T-helper 17 cell (primary cell): ENCODE measurements around the gene MFSD6. TPM values are rescaled to one million over a fixed set of nuclear protein-coding genes. Genes with fewer than 3 reads are reported as not detected.

Experiments
- ATAC-seq: fragments of 150-1000 bp; cut with Tn5 transposase; 2 replicates; pipeline ENCODE4 v1.10.0; 2021; ENCODE audit warnings: mild to moderate bottlenecking, moderate library complexity
- DNase-seq, 3 donors: peaks; one replicate each; pipeline versions ENCODE4 v3.0.0 to v3.0.0-alpha.2; 2020 to 2021
- H3K9me3 ChIP-seq: one replicate; pipeline ENCODE4 v1.7.0; 2013; ENCODE audit warnings: low read length, mild to moderate bottlenecking; ENCODE audit not compliant: control insufficient read depth, poor library complexity, severe bottlenecking
- H3K27ac Mint-ChIP-seq: one replicate; pipeline ENCODE4 v1.8.0; 2022; ENCODE audit warnings: mild to moderate bottlenecking, moderate library complexity, mixed read lengths
- H3K27me3 Mint-ChIP-seq: one replicate; pipeline ENCODE4 v1.8.0; 2022; ENCODE audit warnings: mixed read lengths
- H3K36me3 Mint-ChIP-seq: one replicate; pipeline ENCODE4 v1.8.0; 2022; ENCODE audit warnings: low read depth, mixed read lengths
- H3K4me1 Mint-ChIP-seq: one replicate; pipeline ENCODE4 v1.8.0; 2022; ENCODE audit warnings: mild to moderate bottlenecking, mixed read lengths
- H3K4me3 Mint-ChIP-seq: one replicate; pipeline ENCODE4 v1.8.0; 2022; ENCODE audit warnings: mild to moderate bottlenecking, moderate library complexity, mixed read lengths
- total RNA-seq, 4 donors: library from RNA in 2 of 4; stranded (reverse) in 2 of 4; gene quantifications; one replicate each; pipeline ENCODE4 v1.2.3 and lab custom pipeline; 2022 to 2026

MFSD6 gene
- total RNA-seq, 2 donors from 2014 or later, result 36.2 to 55.6 TPM

- H3K9me3 ChIP-seq, result no peaks in the 10 kb centered on the region
- Mint-ChIP-seq H3K36me3 (peaks cover 2% of the 10 kb centered on the region), H3K27me3 (no peaks in the 10 kb centered on the region), H3K4me1 (peaks cover 36% of the 10 kb centered on the region), H3K4me3 (no peak overlapping the region), H3K27ac (peak overlapping the region; percentile 47)
- DNase-seq (no peak), ATAC-seq (no peak)
Observed at GRCh38 chr2:190450363-190450762, 42.2 kb downstream of the MFSD6 start.

- H3K4me1 Mint-ChIP-seq, result peaks cover 33% of the 10 kb centered on the region
- H3K36me3 Mint-ChIP-seq, result peaks cover 5% of the 10 kb centered on the region
- ATAC-seq (no peak), DNase-seq (no peak)
- no peak overlapping the region for H3K4me3 Mint-ChIP-seq
- H3K9me3 ChIP-seq, result no peaks in the 10 kb centered on the region
- H3K27ac Mint-ChIP-seq, result peak overlapping the region; percentile 47
- H3K27me3 Mint-ChIP-seq, result no peaks in the 10 kb centered on the region
Observed at GRCh38 chr2:190451561-190452176, 43.5 kb downstream of the MFSD6 start.

- ATAC-seq (no peak), DNase-seq (no peak)
- Mint-ChIP-seq H3K4me1 (peaks cover 37% of the 10 kb centered on the region), H3K4me3 (no peak overlapping the region), H3K27me3 (no peaks in the 10 kb centered on the region), H3K36me3 (peaks cover 5% of the 10 kb centered on the region), H3K27ac (no peak overlapping the region)
- no peaks in the 10 kb centered on the region for H3K9me3 ChIP-seq
Observed at GRCh38 chr2:190452433-190452832, 44.3 kb downstream of the MFSD6 start.

- no peak overlapping the region for H3K27ac Mint-ChIP-seq
- peaks cover 43% of the 10 kb centered on the region for H3K4me1 Mint-ChIP-seq
- no peaks in the 10 kb centered on the region for H3K9me3 ChIP-seq
- ATAC-seq, result no peak
- DNase-seq, result no peak
- H3K27me3 Mint-ChIP-seq, result no peaks in the 10 kb centered on the region
- no peak overlapping the region for H3K4me3 Mint-ChIP-seq
- peaks cover 8% of the 10 kb centered on the region for H3K36me3 Mint-ChIP-seq
Observed at GRCh38 chr2:190454795-190455194, 46.6 kb downstream of the MFSD6 start.

DNA sequence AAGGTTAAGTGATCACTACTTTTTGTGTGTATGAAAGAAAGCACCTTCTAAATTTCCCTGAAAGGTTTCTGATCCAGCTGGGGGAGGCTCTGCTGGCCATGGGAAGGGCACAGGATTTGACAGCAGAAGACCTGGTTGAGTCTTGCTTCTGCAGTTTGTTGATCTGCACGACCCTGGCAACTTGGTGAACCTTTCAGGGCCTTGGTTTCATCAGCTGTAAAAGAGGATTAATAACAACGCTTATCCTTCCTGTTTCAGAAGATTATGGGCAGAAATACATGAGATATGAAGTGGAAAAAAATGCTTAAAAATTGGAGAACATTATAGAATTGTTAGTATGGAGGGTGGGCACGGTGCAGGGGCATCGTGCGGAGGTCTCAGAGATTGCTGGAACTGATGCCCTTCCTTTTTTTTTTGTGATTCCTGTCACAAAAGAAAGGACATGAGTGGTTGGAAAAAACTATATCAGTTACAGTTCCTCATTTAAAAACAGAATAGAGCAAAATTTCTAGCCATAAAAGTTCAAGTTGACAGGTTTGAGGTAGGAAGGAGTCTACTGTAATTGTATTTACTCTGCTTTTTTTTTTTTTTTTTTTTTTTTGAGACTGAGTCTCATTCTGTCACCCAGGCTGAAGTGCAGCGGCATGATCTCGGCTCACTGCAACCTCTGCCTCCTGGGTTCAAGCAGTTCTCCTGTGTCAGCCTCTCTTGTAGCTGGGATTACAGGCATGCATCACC lies 47.4 kb downstream of the MFSD6 start:
- ATAC-seq (no peak), DNase-seq (no peak)
- H3K36me3 Mint-ChIP-seq, result peaks cover 9% of the 10 kb centered on the region
- peaks cover 47% of the 10 kb centered on the region for H3K4me1 Mint-ChIP-seq
- H3K27ac Mint-ChIP-seq, result peak overlapping the region; percentile 32
- H3K4me3 Mint-ChIP-seq, result peak overlapping the region; percentile 15
- no peaks in the 10 kb centered on the region for H3K9me3 ChIP-seq
- H3K27me3 Mint-ChIP-seq, result no peaks in the 10 kb centered on the region

- Mint-ChIP-seq H3K4me3 (no peak overlapping the region), H3K36me3 (peaks cover 9% of the 10 kb centered on the region), H3K27ac (peak overlapping the region; percentile 21), H3K27me3 (no peaks in the 10 kb centered on the region), H3K4me1 (peaks cover 38% of the 10 kb centered on the region)
- no peak for ATAC-seq
- no peaks in the 10 kb centered on the region for H3K9me3 ChIP-seq
- no peak for DNase-seq
Observed at GRCh38 chr2:190456833-190457232, 48.7 kb downstream of the MFSD6 start.

DNA sequence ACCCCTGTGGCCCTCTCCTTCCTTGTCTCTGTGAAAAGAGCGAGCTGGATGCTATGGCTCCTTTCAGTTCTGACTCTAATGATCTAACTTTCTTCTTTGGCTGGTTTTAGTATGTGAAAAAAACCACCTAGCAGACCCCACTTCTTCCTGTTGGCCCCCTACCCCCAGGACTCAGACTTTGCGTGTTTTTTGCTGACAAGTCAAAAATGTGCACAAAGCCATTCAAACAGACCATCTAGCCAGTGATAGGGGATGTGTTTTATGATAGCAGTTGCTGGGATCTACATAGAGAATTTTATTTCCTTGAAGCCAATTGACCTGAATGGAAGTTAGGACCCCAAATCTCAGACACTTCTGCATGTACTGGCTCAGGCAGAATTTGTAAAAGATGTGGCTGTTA lies 49.1 kb downstream of the MFSD6 start:
- Mint-ChIP-seq H3K27me3 (no peaks in the 10 kb centered on the region), H3K36me3 (peaks cover 9% of the 10 kb centered on the region), H3K4me1 (peaks cover 38% of the 10 kb centered on the region), H3K4me3 (no peak overlapping the region), H3K27ac (no peak overlapping the region)
- no peaks in the 10 kb centered on the region for H3K9me3 ChIP-seq
- DNase-seq, result no peak
- no peak for ATAC-seq

- no peak overlapping the region for H3K4me3 Mint-ChIP-seq
- DNase-seq (no peak), ATAC-seq (no peak)
- peaks cover 9% of the 10 kb centered on the region for H3K36me3 Mint-ChIP-seq
- H3K4me1 Mint-ChIP-seq, result peaks cover 34% of the 10 kb centered on the region
- H3K27ac Mint-ChIP-seq, result peak overlapping the region; percentile 24
- no peaks in the 10 kb centered on the region for H3K9me3 ChIP-seq
- no peaks in the 10 kb centered on the region for H3K27me3 Mint-ChIP-seq
Observed at GRCh38 chr2:190458352-190459107, 50.4 kb downstream of the MFSD6 start.

DNA sequence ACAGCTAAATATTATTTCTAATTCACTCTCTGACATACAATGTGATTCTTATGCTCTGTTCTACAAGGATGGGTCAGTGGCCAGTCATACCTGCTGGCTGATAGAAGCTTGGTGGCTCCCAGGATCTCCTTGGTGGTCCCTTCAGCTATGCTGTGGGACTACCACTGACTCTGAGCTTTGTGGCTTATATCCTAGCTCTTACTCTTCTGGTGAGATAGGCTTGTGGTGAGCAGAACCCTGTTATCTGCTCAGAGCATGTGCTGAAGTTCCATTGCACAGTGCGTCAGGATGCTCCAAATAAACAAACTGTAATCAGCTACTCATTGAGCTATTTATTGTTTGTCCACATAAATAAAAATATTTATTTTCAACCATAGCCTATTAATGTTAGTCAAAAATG lies 51.7 kb downstream of the MFSD6 start:
- Mint-ChIP-seq H3K27me3 (no peaks in the 10 kb centered on the region), H3K4me1 (peaks cover 45% of the 10 kb centered on the region), H3K36me3 (peaks cover 9% of the 10 kb centered on the region), H3K27ac (peak overlapping the region; percentile 32), H3K4me3 (no peak overlapping the region)
- DNase-seq (no peak), ATAC-seq (no peak)
- no peaks in the 10 kb centered on the region for H3K9me3 ChIP-seq

DNA sequence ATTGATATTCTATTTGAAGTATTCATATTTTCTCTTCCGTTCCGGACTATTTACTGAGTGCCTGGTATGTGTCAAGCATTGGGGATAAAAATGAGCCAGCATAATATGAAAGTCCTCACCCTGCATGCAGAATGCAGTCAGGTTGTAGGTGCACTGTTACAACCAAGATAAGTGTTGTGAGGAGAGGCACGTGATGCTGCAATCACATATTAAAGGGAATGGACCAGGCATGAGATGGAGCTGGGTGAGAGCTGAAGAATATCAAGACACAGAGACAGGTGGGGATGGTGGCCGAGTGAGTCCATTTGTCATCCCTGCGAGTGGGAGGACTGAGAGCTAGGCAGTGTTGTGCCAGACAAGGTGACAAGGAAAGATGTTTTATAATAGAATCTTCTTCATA lies 52.3 kb downstream of the MFSD6 start:
- no peaks in the 10 kb centered on the region for H3K9me3 ChIP-seq
- ATAC-seq, result no peak
- no peak for DNase-seq
- Mint-ChIP-seq H3K4me1 (peaks cover 47% of the 10 kb centered on the region), H3K27me3 (no peaks in the 10 kb centered on the region), H3K4me3 (no peak overlapping the region), H3K36me3 (peaks cover 8% of the 10 kb centered on the region), H3K27ac (peak overlapping the region; percentile 32)

DNA sequence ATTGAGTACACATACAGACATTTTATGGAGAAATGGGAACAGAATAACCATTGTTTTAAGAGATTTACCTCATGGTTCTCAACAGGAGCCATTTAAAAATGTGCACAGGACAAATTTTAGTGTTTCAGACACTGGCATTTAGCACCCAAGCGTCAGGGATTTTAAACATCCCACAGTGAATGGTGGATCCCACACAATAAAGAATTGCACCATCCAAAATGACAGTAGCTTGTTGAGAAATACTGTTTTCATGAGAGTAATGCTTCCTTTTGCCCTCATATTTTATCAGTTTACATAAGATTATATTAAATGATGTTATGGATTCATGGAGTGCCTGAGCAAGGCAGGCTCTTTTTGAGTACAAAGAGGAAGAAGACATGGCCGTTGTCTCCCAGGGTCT lies 54.0 kb downstream of the MFSD6 start:
- ATAC-seq, result no peak
- no peak for DNase-seq
- Mint-ChIP-seq H3K27me3 (no peaks in the 10 kb centered on the region), H3K27ac (no peak overlapping the region), H3K4me3 (no peak overlapping the region), H3K4me1 (peaks cover 52% of the 10 kb centered on the region), H3K36me3 (peaks cover 6% of the 10 kb centered on the region)
- H3K9me3 ChIP-seq, result no peaks in the 10 kb centered on the region

GRCh38 chr2:190462611-190463010 lies 54.5 kb downstream of the MFSD6 start:
- no peak overlapping the region for H3K4me3 Mint-ChIP-seq
- DNase-seq (no peak), ATAC-seq (no peak)
- H3K27me3 Mint-ChIP-seq, result no peaks in the 10 kb centered on the region
- peaks cover 6% of the 10 kb centered on the region for H3K36me3 Mint-ChIP-seq
- H3K4me1 Mint-ChIP-seq, result peaks cover 53% of the 10 kb centered on the region
- no peak overlapping the region for H3K27ac Mint-ChIP-seq
- H3K9me3 ChIP-seq, result no peaks in the 10 kb centered on the region

DNA sequence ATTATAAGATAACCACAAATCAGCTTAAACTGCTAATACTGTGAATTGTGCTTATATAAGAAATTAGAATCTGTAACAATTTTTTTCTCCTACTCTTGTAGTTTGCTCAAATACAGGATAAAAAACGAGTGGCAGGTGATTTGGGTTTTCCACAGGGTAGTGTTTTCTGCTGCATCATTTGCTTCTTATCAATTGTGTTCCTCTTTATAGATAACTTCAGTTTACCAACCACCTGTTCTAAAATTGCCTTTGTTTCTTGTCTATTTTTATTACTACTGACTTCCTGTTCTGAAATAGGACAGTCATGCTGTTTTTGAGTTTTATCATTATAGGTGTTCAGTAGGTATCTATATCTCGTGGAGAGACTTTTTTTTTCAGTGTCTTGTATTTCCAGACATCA lies 56.9 kb downstream of the MFSD6 start:
- H3K27me3 Mint-ChIP-seq, result no peaks in the 10 kb centered on the region
- H3K36me3 Mint-ChIP-seq, result peaks cover 3% of the 10 kb centered on the region
- peak overlapping the region; percentile 67 for H3K27ac Mint-ChIP-seq
- H3K9me3 ChIP-seq, result no peaks in the 10 kb centered on the region
- H3K4me1 Mint-ChIP-seq, result peaks cover 54% of the 10 kb centered on the region
- ATAC-seq, result no peak
- no peak for DNase-seq
- no peak overlapping the region for H3K4me3 Mint-ChIP-seq
